ENCODE results near the gene ADAM17.

GRCh38 chr2:9570182-9571060, 14.8 kb upstream of the ADAM17 start:
- TF ChIP-seq REST (IDR thresholded peaks at IDR 0.05; ENCODE audit: low read depth, low read length) (no peak), CTCF (IDR thresholded peaks at IDR 0.05) (no peak), YY1 (IDR thresholded peaks at IDR 0.05; ENCODE audit: low read depth) (no peak), EZH2phosphoT487 (IDR thresholded peaks at IDR 0.05; ENCODE audit: borderline replicate concordance, low read depth) (no peak), POLR2AphosphoS5 (IDR thresholded peaks at IDR 0.05; ENCODE audit: low read depth, low read length) (no peak), USF2 (IDR thresholded peaks at IDR 0.05; ENCODE audit: borderline replicate concordance, low read depth, low read length) (no peak), TAF1 (IDR thresholded peaks at IDR 0.05; ENCODE audit: borderline replicate concordance, low read depth, low read length) (no peak), EP300 (IDR thresholded peaks at IDR 0.05; ENCODE audit: borderline replicate concordance in 1 of 2, low read depth in 1 of 2, low read length in 1 of 2) (no peak), RAD21 (IDR thresholded peaks at IDR 0.05; ENCODE audit: low read length) (no peak), TCF12 (IDR thresholded peaks at IDR 0.05) (no peak)
